Tibial artery (tissue), 4 donors: Measurements from ENCODE around the gene IGSF21.

Source experiments
- DNase-seq, 2 donors: peaks; one replicate each; pipeline ENCODE4 v3.0.0-alpha.2; 2019
- H3K27ac ChIP-seq, 2 donors: fragments of 200-600 bp; sonication (generic) in 1 of 2; 1 replicate in 1 of 2; 2 replicates in 1 of 2; pipeline ENCODE4 v1.5.1; 2018 to 2019; ENCODE audit warnings: mild to moderate bottlenecking in 1 of 2
- H3K27me3 ChIP-seq, 2 donors: fragments of 200-600 bp; sonication (generic) in 1 of 2; one replicate each; pipeline versions ENCODE4 v1.5.1 to v1.6.0; 2016 to 2019
- H3K36me3 ChIP-seq, 3 donors: fragments of 200-600 bp; sonication (generic) in 2 of 3; one replicate each; pipeline ENCODE4 v1.5.1; 2016 to 2019; ENCODE audit warnings: mild to moderate bottlenecking in 2 of 3
- H3K4me1 ChIP-seq, 4 donors: fragments of 200-600 bp; sonication (generic) in 2 of 4; 1 replicate in 3 of 4; 2 replicates in 1 of 4; pipeline ENCODE4 v1.5.1; 2016 to 2019
- H3K4me3 ChIP-seq, 2 donors: fragments of 200-600 bp; sonication (generic) in 1 of 2; 1 replicate in 1 of 2; 2 replicates in 1 of 2; pipeline ENCODE4 v1.5.1; 2018 to 2019; ENCODE audit warnings: mild to moderate bottlenecking in 2 of 2
- H3K9me3 ChIP-seq, 3 donors: fragments of 200-600 bp; sonication (generic) in 1 of 3; one replicate each; pipeline ENCODE4 v1.5.1; 2016 to 2019
- intact Hi-C: fragments of 100-400 bp; cut with DNase I; formaldehyde crosslinking; loops from one replicate; pipeline ENCODE4 v1.15.0; 2023; ENCODE audit warnings: low total_unique reads
- TF ChIP-seq, protein P1 (sequence below), 2 experiments: fragments of 200-600 bp in 1 of 2; fragments of 450-650 bp in 1 of 2; IDR thresholded peaks; one replicate each; pipeline ENCODE4 v1.5.1; 2017 to 2019; ENCODE audit warnings: antibody characterized with exemption in 2 of 2, mild to moderate bottlenecking in 1 of 2, moderate library complexity in 1 of 2

IGSF21 gene

DNA sequence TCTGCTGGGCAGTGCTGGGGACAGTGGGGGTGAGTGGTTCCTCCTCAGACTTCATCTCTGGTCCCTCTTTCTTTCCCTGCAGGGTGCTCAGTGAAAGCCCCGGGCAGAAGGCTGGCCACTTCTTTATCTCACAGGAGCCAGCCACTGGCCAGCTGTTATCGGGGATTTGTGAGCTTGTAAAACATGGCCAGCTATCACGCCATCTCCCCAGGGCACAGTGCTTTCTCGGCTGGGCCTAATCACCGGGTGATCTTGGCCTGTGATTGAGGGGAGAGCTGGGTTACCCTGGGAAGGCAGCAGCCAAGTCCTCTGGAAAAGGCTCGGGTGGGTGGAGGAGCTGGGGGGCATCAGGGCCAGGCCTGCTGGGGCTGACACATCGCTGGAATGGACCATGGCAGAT lies 83.0 kb downstream of the IGSF21 start:
- H3K27ac ChIP-seq, result no peak overlapping the region
- intact Hi-C loops, result no loop called here
- no peaks in the 10 kb centered on the region for H3K36me3 ChIP-seq
- no peaks in the 10 kb centered on the region for H3K9me3 ChIP-seq
- no peak for DNase-seq
- H3K4me1 ChIP-seq, result no peaks in the 10 kb centered on the region
- peaks cover 0 to 72% of the 10 kb centered on the region in 2 donors for H3K27me3 ChIP-seq
- no peak overlapping the region for H3K4me3 ChIP-seq
- TF ChIP-seq, protein P1, sequence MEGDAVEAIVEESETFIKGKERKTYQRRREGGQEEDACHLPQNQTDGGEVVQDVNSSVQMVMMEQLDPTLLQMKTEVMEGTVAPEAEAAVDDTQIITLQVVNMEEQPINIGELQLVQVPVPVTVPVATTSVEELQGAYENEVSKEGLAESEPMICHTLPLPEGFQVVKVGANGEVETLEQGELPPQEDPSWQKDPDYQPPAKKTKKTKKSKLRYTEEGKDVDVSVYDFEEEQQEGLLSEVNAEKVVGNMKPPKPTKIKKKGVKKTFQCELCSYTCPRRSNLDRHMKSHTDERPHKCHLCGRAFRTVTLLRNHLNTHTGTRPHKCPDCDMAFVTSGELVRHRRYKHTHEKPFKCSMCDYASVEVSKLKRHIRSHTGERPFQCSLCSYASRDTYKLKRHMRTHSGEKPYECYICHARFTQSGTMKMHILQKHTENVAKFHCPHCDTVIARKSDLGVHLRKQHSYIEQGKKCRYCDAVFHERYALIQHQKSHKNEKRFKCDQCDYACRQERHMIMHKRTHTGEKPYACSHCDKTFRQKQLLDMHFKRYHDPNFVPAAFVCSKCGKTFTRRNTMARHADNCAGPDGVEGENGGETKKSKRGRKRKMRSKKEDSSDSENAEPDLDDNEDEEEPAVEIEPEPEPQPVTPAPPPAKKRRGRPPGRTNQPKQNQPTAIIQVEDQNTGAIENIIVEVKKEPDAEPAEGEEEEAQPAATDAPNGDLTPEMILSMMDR (IDR thresholded peaks at IDR 0.05), result no peak

DNA sequence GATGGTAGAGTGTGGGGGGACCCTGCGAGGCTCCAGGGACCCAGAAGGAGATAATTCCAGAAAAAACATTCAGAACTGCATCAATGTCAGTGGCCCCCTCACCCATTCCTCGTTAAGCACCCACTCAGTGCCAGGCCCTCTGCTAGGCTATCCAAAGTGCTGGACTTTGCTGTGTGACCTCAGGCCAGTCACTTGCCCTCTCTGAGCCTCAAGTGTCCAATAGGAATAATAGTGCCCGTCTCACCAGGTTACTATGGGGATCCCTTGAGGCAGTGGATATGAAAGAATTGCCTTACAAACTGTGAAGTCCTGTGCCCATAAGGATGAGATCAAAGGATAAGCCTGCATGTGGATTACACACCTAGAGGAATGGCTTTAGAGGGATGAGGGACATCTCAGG lies 83.4 kb downstream of the IGSF21 start:
- TF ChIP-seq, protein P1 (IDR thresholded peaks at IDR 0.05), result no peak
- Histone ChIP-seq H3K27me3 (peaks cover 0 to 72% of the 10 kb centered on the region in 2 donors), H3K27ac (no peak overlapping the region), H3K9me3 (no peaks in the 10 kb centered on the region), H3K4me1 (no peaks in the 10 kb centered on the region), H3K4me3 (no peak overlapping the region), H3K36me3 (no peaks in the 10 kb centered on the region)
- intact Hi-C loops, result no loop called here
- no peak for DNase-seq

DNA sequence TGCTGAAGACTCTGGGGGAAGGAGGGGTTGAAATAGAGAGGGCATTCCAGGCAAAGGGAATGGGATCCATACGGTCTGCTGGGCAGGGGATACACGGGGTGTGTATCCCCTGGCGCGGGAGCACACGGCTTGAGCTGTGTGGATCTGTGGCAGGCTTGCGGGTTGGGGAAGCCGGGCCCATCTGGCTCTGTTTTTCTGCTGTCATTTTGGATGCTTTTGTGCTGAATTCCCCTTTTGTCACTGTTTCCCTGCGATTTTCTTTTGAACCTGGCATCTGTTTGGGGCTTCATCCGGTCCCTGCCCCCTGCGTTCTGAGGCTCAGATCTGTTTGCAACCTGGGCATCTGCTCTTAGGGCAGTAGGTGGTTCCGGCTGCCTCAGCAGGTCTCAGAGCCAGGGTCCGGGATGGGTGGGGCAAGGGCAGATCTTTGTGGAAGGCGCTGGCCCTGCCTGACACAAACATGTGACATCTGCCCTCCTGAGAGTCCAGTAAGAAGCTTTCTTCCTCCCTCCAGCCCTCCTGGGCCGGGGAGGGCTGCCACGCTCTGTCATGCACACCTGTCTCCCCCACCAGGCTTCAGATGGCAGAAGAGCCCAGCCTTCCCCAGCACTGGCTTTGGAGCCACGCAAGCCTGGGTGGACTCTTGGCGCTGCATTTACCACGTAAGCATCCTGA lies 84.0 kb downstream of the IGSF21 start:
- DNase-seq, result no peak
- TF ChIP-seq, protein P1 (IDR thresholded peaks at IDR 0.05), result no peak
- H3K9me3 ChIP-seq, result no peaks in the 10 kb centered on the region
- H3K27me3 ChIP-seq, result peaks cover 0 to 74% of the 10 kb centered on the region in 2 donors
- no peak overlapping the region for H3K4me3 ChIP-seq
- intact Hi-C loops, result no loop called here
- H3K4me1 ChIP-seq, result no peaks in the 10 kb centered on the region
- H3K27ac ChIP-seq, result no peak overlapping the region
- no peaks in the 10 kb centered on the region for H3K36me3 ChIP-seq

DNA sequence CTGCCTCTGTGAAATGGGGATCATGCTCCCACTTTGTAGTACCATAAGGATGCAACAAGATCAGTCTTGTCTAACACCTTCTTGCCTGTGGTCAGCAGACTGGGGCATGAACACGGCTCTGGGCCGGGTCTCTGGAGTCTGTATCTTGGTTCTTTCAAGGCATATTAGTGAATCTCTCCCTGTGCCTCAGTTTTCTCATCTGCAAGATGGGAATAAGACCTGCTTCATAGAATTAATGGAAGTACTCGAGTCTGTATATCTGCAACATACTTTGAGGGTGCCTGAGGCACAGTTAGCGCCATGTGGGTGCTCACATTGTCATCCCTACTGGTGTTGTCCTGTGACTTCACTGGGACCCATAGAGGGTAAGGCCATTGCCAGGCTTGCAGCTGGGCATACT lies 84.6 kb downstream of the IGSF21 start:
- intact Hi-C loops, result no loop called here
- no peak for DNase-seq
- Histone ChIP-seq H3K27ac (no peak overlapping the region), H3K9me3 (no peaks in the 10 kb centered on the region), H3K4me1 (no peaks in the 10 kb centered on the region), H3K36me3 (no peaks in the 10 kb centered on the region), H3K27me3 (peaks cover 0 to 80% of the 10 kb centered on the region in 2 donors), H3K4me3 (no peak overlapping the region)
- TF ChIP-seq, protein P1 (IDR thresholded peaks at IDR 0.05), result no peak

DNA sequence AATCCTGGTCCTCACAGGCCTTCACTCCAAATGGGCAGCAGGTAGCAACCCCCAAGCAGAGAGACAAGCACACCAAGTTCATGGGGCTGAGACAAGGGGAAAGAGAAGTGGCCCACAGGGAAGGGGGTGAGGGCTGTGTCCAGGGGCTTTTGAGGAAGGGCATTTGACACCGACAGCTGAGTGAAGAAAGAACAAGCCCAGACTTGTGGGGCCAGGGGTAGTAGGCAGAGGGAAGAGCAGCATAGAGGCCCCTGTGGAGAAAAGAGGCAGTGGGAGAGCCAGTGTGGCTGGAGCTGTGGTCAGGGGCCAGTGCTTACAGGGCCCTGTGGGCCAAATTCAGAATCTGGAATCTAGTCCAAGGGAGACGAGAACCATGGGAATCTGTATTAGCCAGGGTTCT lies 85.4 kb downstream of the IGSF21 start:
- Histone ChIP-seq H3K27ac (no peak overlapping the region), H3K36me3 (no peaks in the 10 kb centered on the region), H3K27me3 (peaks cover 0 to 81% of the 10 kb centered on the region in 2 donors), H3K4me3 (no peak overlapping the region), H3K4me1 (no peaks in the 10 kb centered on the region), H3K9me3 (no peaks in the 10 kb centered on the region)
- no peak for DNase-seq
- intact Hi-C loops, result no loop called here
- TF ChIP-seq, protein P1 (IDR thresholded peaks at IDR 0.05), result no peak

DNA sequence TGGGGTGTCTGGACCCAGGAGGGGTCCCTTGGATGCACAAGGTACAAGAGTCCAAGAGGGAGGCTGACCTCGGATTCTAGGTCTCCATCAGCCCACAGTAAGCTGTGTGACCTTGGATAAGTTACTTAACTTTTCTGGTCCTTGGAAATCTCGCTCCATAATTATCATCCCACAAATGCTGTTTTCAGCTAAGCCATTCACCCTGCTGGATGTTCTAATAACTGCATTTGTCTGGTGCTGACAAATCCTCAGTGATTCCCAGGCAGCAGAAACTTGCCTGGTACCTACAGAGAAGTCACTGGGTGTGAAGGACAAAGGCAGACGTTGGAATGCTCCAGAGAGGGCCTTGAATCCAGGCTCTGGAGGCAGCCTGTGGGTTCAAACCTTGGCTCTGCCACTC lies 89.7 kb downstream of the IGSF21 start:
- H3K27me3 ChIP-seq, result peaks cover 0 to 82% of the 10 kb centered on the region in 2 donors
- no peaks in the 10 kb centered on the region for H3K36me3 ChIP-seq
- TF ChIP-seq, protein P1 (IDR thresholded peaks at IDR 0.05), result no peak
- H3K4me3 ChIP-seq, result no peak overlapping the region
- no peak overlapping the region for H3K27ac ChIP-seq
- DNase-seq, result no peak
- H3K4me1 ChIP-seq, result no peaks in the 10 kb centered on the region
- no peaks in the 10 kb centered on the region for H3K9me3 ChIP-seq
- intact Hi-C loops, result no loop called here
